Kidney (tissue), 14 donors: ENCODE data around the gene HOTAIR. TPM values are rescaled to one million over a fixed set of nuclear protein-coding genes. Genes with fewer than 3 reads are reported as not detected.

ENCODE experiments used
- DNase-seq, 5 donors: peaks; one replicate each; pipeline ENCODE4 v3.0.0-alpha.2; 2013 to 2020
- FAIRE-seq: peaks from 2 replicates; lab custom pipeline; 2012; peaks lifted over from hg19 to GRCh38; lab: Jason Lieb, UNC
- H3K27ac ChIP-seq, 2 donors: one replicate each; pipeline ENCODE4 v1.7.0; 2013; ENCODE audit warnings: low read depth in 2 of 2, low read length in 2 of 2, inconsistent platforms in 1 of 2
- H3K27me3 ChIP-seq: one replicate; pipeline ENCODE4 v1.7.1; 2013; ENCODE audit warnings: low read length, inconsistent platforms; ENCODE audit not compliant: control insufficient read depth, insufficient read depth
- H3K36me3 ChIP-seq, 3 donors: one replicate each; pipeline versions ENCODE4 v1.7.0 to v1.7.1; 2013; ENCODE audit warnings: low read length in 3 of 3, control low read depth in 1 of 3, inconsistent platforms in 1 of 3; ENCODE audit not compliant: insufficient read depth in 3 of 3, control insufficient read depth in 2 of 3
- H3K4me1 ChIP-seq, 3 donors: one replicate each; pipeline versions ENCODE4 v1.7.0 to v1.7.1; 2013; ENCODE audit warnings: low read length in 3 of 3, inconsistent platforms in 1 of 3, low read depth in 1 of 3; ENCODE audit not compliant: control insufficient read depth in 2 of 3, insufficient read depth in 2 of 3
- H3K4me3 ChIP-seq, 3 donors: one replicate each; pipeline versions ENCODE4 v1.7.0 to v1.8.1; 2013; ENCODE audit warnings: low read length in 3 of 3, control low read depth in 1 of 3, inconsistent platforms in 1 of 3
- H3K9ac ChIP-seq, 3 donors: one replicate each; pipeline versions ENCODE4 v1.7.0 to v1.7.1; 2013; ENCODE audit warnings: low read length in 3 of 3, control low read depth in 1 of 3, inconsistent platforms in 1 of 3
- H3K9me3 ChIP-seq, 3 donors: one replicate each; pipeline versions ENCODE4 v1.7.0 to v1.7.1; 2013; ENCODE audit warnings: low read length in 3 of 3, control low read depth in 1 of 3, inconsistent platforms in 1 of 3; ENCODE audit not compliant: control insufficient read depth in 2 of 3, insufficient read depth in 1 of 3
- CTCF ChIP-seq: IDR thresholded peaks from 3 replicates; pipeline ENCODE4 v1.5.1; 2012; ENCODE audit warnings: mild to moderate bottlenecking, moderate library complexity, borderline replicate concordance; ENCODE audit not compliant: insufficient read depth; ENCODE audit errors: extremely low read depth
- intact Hi-C: fragments of 100-400 bp; cut with DNase I; formaldehyde crosslinking; loops from one replicate; pipeline ENCODE4 v1.11.1; 2022
- polyA plus RNA-seq: library from polyadenylated mRNA; stranded (reverse); fragments of 350-450 nt; fragmentation: Illumina TruSeq; extraction: RNeasy Lipid Tissue Mini Kit (QIAGEN cat#74804); gene quantifications from one replicate; pipeline ENCODE4 v1.2.3, GENCODE V29; 2014; ENCODE audit warnings: low read depth, low replicate concordance; ENCODE audit not compliant: insufficient read depth
- total RNA-seq: library from RNA; stranded (reverse); fragmentation: NEBNext Ultra II Directional; extraction: Animal tissue kit (Norgen Biotek cat#: 25700); gene quantifications from one replicate; pipeline ENCODE4 v1.2.1, GENCODE V29; 2021
- donor health status: control.
- donor health status: control.
- donor health status: control.
- donor health status: control.
- donor health status: control.
- donor health status: DM: yes; HTN: yes; CAD: no.
- donor health status: Normal renal cell carcinoma (clear cell type).

HOTAIR gene
- total and polyA plus RNA-seq, 2 donors from 2014 or later = 0.52 to 0.76 TPM

GRCh38 chr12:53951577-53952334, 23.0 kb downstream of the HOTAIR start:
- peaks cover 80% of the 10 kb centered on the region for H3K27me3 ChIP-seq
- no peak overlapping the region for H3K9ac ChIP-seq
- no peak overlapping the region for H3K27ac ChIP-seq
- FAIRE-seq (no peak), DNase-seq (no peak)
- H3K4me1 ChIP-seq = no peaks in the 10 kb centered on the region
- no peak for TF ChIP-seq CTCF
- H3K36me3 ChIP-seq = no peaks in the 10 kb centered on the region
- H3K4me3 ChIP-seq = no peak overlapping the region
- intact Hi-C loops = no loop called here
- no peaks in the 10 kb centered on the region for H3K9me3 ChIP-seq

DNA sequence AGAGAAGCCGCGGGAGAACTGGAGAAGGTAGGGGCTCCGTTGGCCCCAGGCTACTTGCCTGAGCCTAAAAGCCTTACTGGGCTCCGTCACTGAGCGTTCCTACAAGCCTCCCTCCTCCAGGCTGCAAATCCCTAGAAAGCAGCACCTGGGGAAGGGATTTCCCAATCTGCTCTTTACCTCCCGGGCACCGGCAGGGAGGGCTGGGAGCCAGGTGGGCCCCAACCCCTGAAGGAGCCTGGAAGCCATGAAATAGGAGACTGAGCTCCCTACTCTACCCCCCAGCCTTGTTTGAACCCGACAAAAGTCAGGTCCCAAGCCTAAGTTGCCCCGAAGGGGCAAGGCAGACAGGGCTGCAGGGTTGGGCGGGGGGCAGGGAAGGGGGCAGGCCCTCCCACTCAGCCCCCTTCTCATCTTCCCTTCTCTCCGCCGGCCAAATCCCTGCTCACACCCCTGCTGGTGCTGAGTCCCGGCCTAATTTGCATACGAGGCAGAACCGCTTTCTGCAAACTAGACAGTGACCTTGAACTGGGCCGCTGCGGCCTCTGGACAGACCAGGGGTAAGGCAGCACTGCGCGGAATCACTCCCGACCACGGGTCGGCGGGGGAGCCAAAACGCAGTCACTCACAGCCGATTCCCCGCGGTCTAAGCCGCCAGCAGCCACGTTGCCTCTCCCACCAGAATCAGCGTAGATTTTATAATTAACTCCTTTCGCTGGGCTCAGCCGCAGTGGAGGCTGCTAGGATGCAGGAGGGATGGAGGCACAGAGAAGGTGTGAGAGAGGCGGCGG, 23.8 kb downstream of the HOTAIR start:
- Histone ChIP-seq H3K9ac (no peak overlapping the region), H3K27ac (no peak overlapping the region), H3K9me3 (no peaks in the 10 kb centered on the region), H3K4me1 (no peaks in the 10 kb centered on the region), H3K27me3 (peaks cover 79% of the 10 kb centered on the region), H3K4me3 (no peak overlapping the region), H3K36me3 (no peaks in the 10 kb centered on the region)
- intact Hi-C loops = no loop called here
- FAIRE-seq (no peak), DNase-seq (peak in 1 of 5 donors; percentile 64)
- TF ChIP-seq CTCF = no peak

DNA sequence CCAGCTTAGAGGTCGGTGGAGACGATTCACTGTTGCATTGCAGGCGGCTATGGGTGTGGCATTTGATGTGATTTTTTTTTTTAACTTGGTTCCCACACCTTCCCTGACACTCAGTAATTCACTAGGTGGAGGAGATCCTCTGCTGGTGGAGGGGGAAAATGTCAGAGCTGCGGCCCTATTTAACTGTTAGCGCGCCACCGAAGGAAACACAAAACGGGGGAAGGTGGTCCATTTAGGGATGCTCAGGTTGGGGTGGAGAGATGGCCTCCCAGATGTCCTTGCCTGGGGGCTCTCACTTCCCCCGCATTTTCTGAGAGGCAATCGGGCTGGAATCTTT, 24.3 kb downstream of the HOTAIR start:
- Histone ChIP-seq H3K9me3 (no peaks in the 10 kb centered on the region), H3K4me1 (no peaks in the 10 kb centered on the region)
- FAIRE-seq = no peak

More for the DNA sequence above, 24.3 kb downstream of the HOTAIR start:
- TF ChIP-seq CTCF = no peak
- Histone ChIP-seq H3K36me3 (no peaks in the 10 kb centered on the region), H3K9ac (no peak overlapping the region), H3K27ac (no peak overlapping the region), H3K27me3 (peaks cover 79% of the 10 kb centered on the region), H3K4me3 (no peak overlapping the region)
- DNase-seq = no peak
- intact Hi-C loops = no loop called here
